Measurements from ENCODE around the gene FAM131C. TPM values are rescaled to one million over a fixed set of nuclear protein-coding genes. Genes with fewer than 3 reads are reported as not detected.
"Not testable (repeated sequence)": the region's sequence is repeated elsewhere in the genome, so short reads cannot be mapped to it uniquely, and the experiment has no call there.

FAM131C gene
- total RNA-seq, 1 donor from 2014 or later = 1.3 TPM

- intact Hi-C loops (cut with micrococcal nuclease) = not testable (repeated sequence)
These were observed 33.6 kb upstream of the FAM131C start for GRCh38 chr1:16107039-16107438.

GRCh38 chr1:16101623-16102022 is 28.2 kb upstream of the FAM131C start:
- intact Hi-C loops (cut with micrococcal nuclease) = no loop called here

- intact Hi-C loops (cut with micrococcal nuclease) = no loop called here
These were observed 26.0 kb upstream of the FAM131C start for GRCh38 chr1:16099412-16099811.

- intact Hi-C loops (cut with micrococcal nuclease) = no loop called here
These were observed 22.0 kb upstream of the FAM131C start for GRCh38 chr1:16095447-16095846.

GRCh38 chr1:16094453-16095158 is 21.2 kb upstream of the FAM131C start:
- intact Hi-C loops (cut with micrococcal nuclease) = no loop called here

- intact Hi-C loops (cut with micrococcal nuclease) = no loop called here
These were observed 20.2 kb upstream of the FAM131C start for GRCh38 chr1:16093611-16094010.

- intact Hi-C loops (cut with micrococcal nuclease) = no loop called here
These were observed 19.6 kb upstream of the FAM131C start for GRCh38 chr1:16092923-16093511.

GRCh38 chr1:16092097-16092922 is 18.9 kb upstream of the FAM131C start:
- intact Hi-C loops (cut with micrococcal nuclease) = no loop called here

- intact Hi-C loops (cut with micrococcal nuclease) = no loop called here
These were observed 17.8 kb upstream of the FAM131C start for GRCh38 chr1:16091296-16091695.

- intact Hi-C loops (cut with micrococcal nuclease) = no loop called here
These were observed 16.8 kb upstream of the FAM131C start for GRCh38 chr1:16090076-16090826.

- intact Hi-C loops (cut with micrococcal nuclease) = no loop called here
These were observed 15.5 kb upstream of the FAM131C start for GRCh38 chr1:16088996-16089395.

- intact Hi-C loops (cut with micrococcal nuclease) = no loop called here
These were observed 15.0 kb upstream of the FAM131C start for GRCh38 chr1:16088351-16088911.

GRCh38 chr1:16087733-16088132 is 14.3 kb upstream of the FAM131C start:
- intact Hi-C loops (cut with micrococcal nuclease) = no loop called here

GRCh38 chr1:16085522-16085921 is 12.1 kb upstream of the FAM131C start:
- intact Hi-C loops (cut with micrococcal nuclease) = no loop called here

- intact Hi-C loops (cut with micrococcal nuclease) = no loop called here
These were observed 10.0 kb upstream of the FAM131C start for GRCh38 chr1:16083486-16083885.

- intact Hi-C loops (cut with micrococcal nuclease) = no loop called here
These were observed 9.0 kb upstream of the FAM131C start for GRCh38 chr1:16082283-16083038.

- intact Hi-C loops (cut with micrococcal nuclease) = no loop called here
These were observed 8.2 kb upstream of the FAM131C start for GRCh38 chr1:16081636-16082035.

GRCh38 chr1:16080422-16081150 is 7.1 kb upstream of the FAM131C start:
- intact Hi-C loops (cut with micrococcal nuclease) = no loop called here

- intact Hi-C loops (cut with micrococcal nuclease) = loop anchor here (1.0 to 5.0 kb wide), 6 partner anchors 70 to 363 kb away; partner anchors contain the start of genes CPLANE2 and NECAP2
These were observed 5.6 kb upstream of the FAM131C start for GRCh38 chr1:16078925-16079656.
